IMR-90 (cell line): ENCODE results near the gene NOP9. TPM values are rescaled to one million over a fixed set of nuclear protein-coding genes. Genes with fewer than 3 reads are reported as not detected.

ENCODE experiments used
- ATAC-seq: fragments of 200-7000 bp; cut with Tn5 transposase; 2 replicates; pipeline ENCODE4 v1.9.1; 2020; ENCODE audit warnings: low read depth, mild to moderate bottlenecking, moderate library complexity
- BruUV-seq: library from RNA; stranded (reverse); fragments of 400-500 nt; replicated peaks from 2 replicates; lab custom pipeline; 2021; lab: Mats Ljungman, UMichigan
- CTCF ChIA-PET: fragments of 300-600 bp; formaldehyde crosslinking; extraction: SDS; loops from one replicate; lab custom pipeline; 2021; ENCODE audit warnings: antibody characterized with exemption; lab: Yijun Ruan, JAX
- POLR2A ChIA-PET: fragments of 300-600 bp; sonication (Branson Sonifier 250); formaldehyde crosslinking; loops from one replicate; lab custom pipeline; 2022; ENCODE audit warnings: antibody characterized with exemption; ENCODE audit not compliant: unreplicated experiment; lab: Charles Lee
- DNase-seq: peaks from one replicate; pipeline ENCODE4 v3.0.0; 2013
- H2AFZ ChIP-seq: replicated peaks from 2 replicates; pipeline ENCODE3; 2013; ENCODE audit warnings: low read length, mild to moderate bottlenecking; ENCODE audit not compliant: poor library complexity
- H2AK5ac ChIP-seq: 2 replicates; pipeline ENCODE4 v1.6.1; 2013; ENCODE audit warnings: low read depth, low read length, inconsistent platforms
- H2AK9ac ChIP-seq: replicated peaks from 2 replicates; pipeline ENCODE3; 2013; ENCODE audit warnings: mild to moderate bottlenecking, low read depth, low read length, moderate library complexity; ENCODE audit not compliant: poor library complexity
- H2BK120ac ChIP-seq: 2 replicates; pipeline ENCODE4 v1.6.1; 2013; ENCODE audit warnings: low read depth, low read length, inconsistent platforms
- H2BK15ac ChIP-seq: 3 replicates; pipeline ENCODE4 v1.6.1; 2013; ENCODE audit warnings: low read depth, low read length, inconsistent platforms
- H2BK20ac ChIP-seq: 2 replicates; pipeline ENCODE4 v1.6.1; 2013; ENCODE audit warnings: low read depth, mild to moderate bottlenecking, inconsistent platforms, low read length, moderate library complexity
- H2BK5ac ChIP-seq: 2 replicates; pipeline ENCODE4 v1.6.1; 2013; ENCODE audit warnings: mild to moderate bottlenecking, low read depth, low read length, inconsistent platforms; ENCODE audit not compliant: poor library complexity, severe bottlenecking
- H3K14ac ChIP-seq: replicated peaks from 2 replicates; pipeline ENCODE4 v1.6.1; 2013; ENCODE audit warnings: low read depth, low read length, inconsistent platforms
- H3K18ac ChIP-seq: 2 replicates; pipeline ENCODE4 v1.6.1; 2013; ENCODE audit warnings: low read depth, low read length, control low read depth
- H3K23ac ChIP-seq: 2 replicates; pipeline ENCODE4 v1.6.1; 2013; ENCODE audit warnings: low read depth, low read length, inconsistent platforms
- H3K27ac ChIP-seq: 2 replicates; pipeline ENCODE4 v1.5.1; 2013; ENCODE audit warnings: mild to moderate bottlenecking, control low read depth, low read length; ENCODE audit not compliant: insufficient read depth
- H3K27me3 ChIP-seq: 2 replicates; pipeline ENCODE4 v1.6.1; 2013; ENCODE audit warnings: low read length; ENCODE audit not compliant: control insufficient read depth, insufficient read depth
- H3K36me3 ChIP-seq: 2 replicates; pipeline ENCODE4 v1.6.1; 2013; ENCODE audit warnings: low read length, mixed read lengths; ENCODE audit not compliant: control insufficient read depth, insufficient read depth
- H3K4ac ChIP-seq: 2 replicates; pipeline ENCODE4 v1.6.1; 2013; ENCODE audit warnings: low read depth, low read length, inconsistent platforms
- H3K4me1 ChIP-seq: 2 replicates; pipeline ENCODE4 v1.6.1; 2013; ENCODE audit warnings: low read length, mixed read lengths; ENCODE audit not compliant: control insufficient read depth, insufficient read depth
- H3K4me2 ChIP-seq: 2 replicates; pipeline ENCODE4 v1.6.1; 2013; ENCODE audit warnings: low read depth, mild to moderate bottlenecking, control low read depth, low read length, moderate library complexity
- H3K4me3 ChIP-seq: 2 replicates; pipeline ENCODE4 v1.5.1; 2013; ENCODE audit warnings: low read depth, mild to moderate bottlenecking, control low read depth, low read length, moderate library complexity; ENCODE audit not compliant: insufficient read depth
- H3K56ac ChIP-seq: 2 replicates; pipeline ENCODE4 v1.6.1; 2013; ENCODE audit warnings: low read length, inconsistent platforms; ENCODE audit not compliant: insufficient read depth; ENCODE audit errors: extremely low read depth
- H3K79me1 ChIP-seq, 2 experiments: 2 replicates each; pipeline ENCODE4 v1.6.1; 2013; ENCODE audit warnings: low read length in 2 of 2, inconsistent platforms in 1 of 2, low read depth in 1 of 2
- H3K9ac ChIP-seq: 2 replicates; pipeline ENCODE4 v1.6.1; 2013; ENCODE audit warnings: low read depth, low read length, control low read depth
- H3K9me1 ChIP-seq: 2 replicates; pipeline ENCODE4 v1.6.1; 2013; ENCODE audit warnings: low read length, inconsistent platforms; ENCODE audit not compliant: insufficient read depth
- H3K9me3 ChIP-seq: 2 replicates; pipeline ENCODE4 v1.6.1; 2013; ENCODE audit warnings: low read length; ENCODE audit not compliant: control insufficient read depth, insufficient read depth
- H4K20me1 ChIP-seq: 2 replicates; pipeline ENCODE4 v1.6.1; 2013; ENCODE audit warnings: low read length, inconsistent platforms; ENCODE audit not compliant: insufficient read depth
- H4K5ac ChIP-seq: 2 replicates; pipeline ENCODE4 v1.6.1; 2013; ENCODE audit warnings: mild to moderate bottlenecking, low read depth, low read length, control low read depth
- H4K8ac ChIP-seq, 2 experiments: 2 replicates each; pipeline ENCODE4 v1.6.1; 2013; ENCODE audit warnings: low read depth in 2 of 2, low read length in 2 of 2, control low read depth in 1 of 2, inconsistent platforms in 1 of 2
- H4K91ac ChIP-seq: 2 replicates; pipeline ENCODE4 v1.6.1; 2013; ENCODE audit warnings: low read depth, low read length, inconsistent platforms; ENCODE audit not compliant: insufficient read depth
- CEBPB ChIP-seq: IDR thresholded peaks from 2 replicates; pipeline ENCODE4 v1.6.1; 2012; ENCODE audit warnings: low read depth, low read length, improper control_type of control experiment
- MXI1 ChIP-seq: IDR thresholded peaks from 2 replicates; pipeline ENCODE4 v1.6.1; 2012; ENCODE audit warnings: low read depth, mild to moderate bottlenecking, low read length, moderate library complexity, borderline replicate concordance
- RAD21 ChIP-seq: IDR thresholded peaks from 2 replicates; pipeline ENCODE4 v1.6.1; 2012; ENCODE audit warnings: low read length, improper control_type of control experiment
- WGBS, 2 experiments: methylation state at CpG; one replicate each; pipeline versions ENCODE4 v1.1.5 to v1.1.7; 2013; ENCODE audit warnings: missing lambda C conversion rate in 2 of 2; ENCODE audit not compliant: insufficient read length in 1 of 2; ENCODE audit errors: extremely low coverage in 2 of 2; 5-methylcytosine and 5-hydroxymethylcytosine counted together
- dilution Hi-C: fragments of 300-500 bp; cut with HindIII; formaldehyde crosslinking; loops from one replicate; pipeline ENCODE4 v1.14.3; 2018; ENCODE audit warnings: low sequenced_read_pairs; ENCODE audit not compliant: unreplicated experiment
- in situ Hi-C: fragments of 300-500 bp; cut with MboI; formaldehyde crosslinking; loops from 3 replicates; pipeline ENCODE4 v1.14.3; 2019; ENCODE audit warnings: low sequenced_read_pairs, inconsistent platforms, mixed read lengths
- intact Hi-C: fragments of 100-400 bp; cut with micrococcal nuclease; formaldehyde crosslinking; loops from 2 replicates; pipeline ENCODE4 v1.10.0; 2022
- polyA plus RNA-seq, 3 experiments: library from polyadenylated mRNA; depleted of rRNA; stranded (reverse); fragments of >200 nt; gene quantifications; 2 replicates each; pipeline ENCODE4 v1.2.3, GENCODE V29; 2012; ENCODE audit warnings: low replicate concordance in 1 of 3
- total RNA-seq: library from RNA; depleted of rRNA; stranded (reverse); fragments of >200 nt; gene quantifications from 2 replicates; pipeline ENCODE4 v1.2.3, GENCODE V29; 2012
- TF ChIP-seq, protein P1 (sequence below): conservative IDR thresholded peaks from 2 replicates; pipeline ENCODE4 v1.5.1; 2012; ENCODE audit warnings: mild to moderate bottlenecking, low read depth, low read length, improper control_type of control experiment

NOP9 gene
- total and polyA plus RNA-seq, 2 of the 4 experiments (the other 2 are of a cell fraction) = 11.8 to 25.8 TPM

DNA sequence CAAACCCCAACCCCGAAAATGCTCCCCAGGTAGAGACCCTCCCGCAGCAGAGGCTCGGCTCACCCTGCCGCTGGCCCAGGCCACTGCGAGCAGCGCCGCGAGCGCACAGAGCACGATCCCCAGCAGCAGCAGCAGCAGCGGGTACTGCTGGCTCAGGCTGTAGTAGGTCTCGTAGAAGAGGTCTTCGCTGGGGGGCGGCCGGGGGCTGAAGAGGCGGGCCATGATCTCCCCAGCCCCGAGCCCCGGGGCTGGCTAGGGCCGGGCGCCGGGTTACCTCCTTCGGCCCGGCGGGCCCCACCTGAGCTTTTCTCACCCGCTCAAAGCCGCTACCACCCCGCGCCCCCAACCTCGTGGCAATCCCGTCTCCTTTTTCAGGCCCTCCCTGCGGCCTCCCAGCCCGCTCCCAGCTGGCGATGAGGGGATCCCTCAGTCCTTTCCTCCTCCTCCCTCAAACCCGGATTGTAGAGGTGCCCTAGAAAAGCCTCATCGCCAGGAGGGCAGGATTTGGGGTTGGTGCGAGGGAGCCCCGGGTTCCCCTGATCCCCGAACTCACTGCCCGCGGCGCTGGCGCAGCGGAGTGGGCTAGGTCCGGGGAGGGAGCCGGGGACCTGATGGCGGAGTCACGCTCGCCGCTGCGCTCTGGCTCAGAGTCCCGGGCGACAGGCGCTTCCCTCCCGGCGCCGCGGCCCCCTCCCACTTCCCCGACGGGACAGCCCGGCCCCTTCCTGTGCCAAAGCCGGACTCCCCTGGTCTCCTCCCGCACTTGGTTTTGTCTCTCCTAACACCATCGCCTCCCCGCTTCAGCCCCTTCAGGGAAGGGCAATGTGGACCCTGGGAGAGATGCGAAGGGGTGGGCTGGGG lies 35.0 kb downstream of the NOP9 start, which contains the start of gene ADCY4:
ADCY4 (minus strand) TSS at position 641 of the 861 bp plus-strand sequence; CDS start at position 222, 419 bp downstream.
- Histone ChIP-seq H3K18ac (no peak within 1 kb of the TSS), H3K4ac (no peak within 1 kb of the TSS), H2AFZ (peak within 1 kb of the TSS; percentile 76), H3K27me3 (peaks cover 66% of the 10 kb centered on the region), H4K20me1 (no peaks in the 10 kb centered on the region), H2BK5ac (no peak within 1 kb of the TSS), H3K9me1 (no peaks in the 10 kb centered on the region; the same call in 1 of the 2 replicates), H2BK20ac (no peak within 1 kb of the TSS), H3K36me3 (no peaks in the 10 kb centered on the region), H3K23ac (peak within 1 kb of the TSS; percentile 27; the same call in 1 of the 2 replicates), H2AK9ac (no peak within 1 kb of the TSS), H3K9ac (no peak within 1 kb of the TSS), H2BK120ac (no peak within 1 kb of the TSS), H3K9me3 (no peaks in the 10 kb centered on the region; the same call in 1 of the 2 replicates), H3K56ac (no peak within 1 kb of the TSS), H3K14ac (no peak within 1 kb of the TSS), H3K4me1 (peaks cover 3% of the 10 kb centered on the region; the same call in 1 of the 2 replicates), H2BK15ac (no peak within 1 kb of the TSS), H4K91ac (no peak within 1 kb of the TSS), H3K79me1 (no peaks in the 10 kb centered on the region), H3K4me3 (peak within 1 kb of the TSS; percentile 38; the same call in 1 of the 2 replicates), H2AK5ac (0 out of 2 replicates have a peak within 1 kb of the TSS, but pooled peaks have one; percentile 16), H4K5ac (no peak within 1 kb of the TSS), H4K8ac (no peak within 1 kb of the TSS), H3K27ac (no peak within 1 kb of the TSS), H3K4me2 (peak within 1 kb of the TSS; percentile 91)
- in situ Hi-C loops (loop anchor here (5.0 kb wide), 1 partner anchor 103 kb away; no protein-coding TSS in a partner anchor), intact Hi-C loops (no loop called here), dilution Hi-C loops (no loop called here)
- TF ChIP-seq, protein P1, sequence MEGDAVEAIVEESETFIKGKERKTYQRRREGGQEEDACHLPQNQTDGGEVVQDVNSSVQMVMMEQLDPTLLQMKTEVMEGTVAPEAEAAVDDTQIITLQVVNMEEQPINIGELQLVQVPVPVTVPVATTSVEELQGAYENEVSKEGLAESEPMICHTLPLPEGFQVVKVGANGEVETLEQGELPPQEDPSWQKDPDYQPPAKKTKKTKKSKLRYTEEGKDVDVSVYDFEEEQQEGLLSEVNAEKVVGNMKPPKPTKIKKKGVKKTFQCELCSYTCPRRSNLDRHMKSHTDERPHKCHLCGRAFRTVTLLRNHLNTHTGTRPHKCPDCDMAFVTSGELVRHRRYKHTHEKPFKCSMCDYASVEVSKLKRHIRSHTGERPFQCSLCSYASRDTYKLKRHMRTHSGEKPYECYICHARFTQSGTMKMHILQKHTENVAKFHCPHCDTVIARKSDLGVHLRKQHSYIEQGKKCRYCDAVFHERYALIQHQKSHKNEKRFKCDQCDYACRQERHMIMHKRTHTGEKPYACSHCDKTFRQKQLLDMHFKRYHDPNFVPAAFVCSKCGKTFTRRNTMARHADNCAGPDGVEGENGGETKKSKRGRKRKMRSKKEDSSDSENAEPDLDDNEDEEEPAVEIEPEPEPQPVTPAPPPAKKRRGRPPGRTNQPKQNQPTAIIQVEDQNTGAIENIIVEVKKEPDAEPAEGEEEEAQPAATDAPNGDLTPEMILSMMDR = no peak
- TF ChIP-seq RAD21 (no peak), MXI1 (no peak), CEBPB (no peak)
- ChIA-PET POLR2A (no interaction called here), CTCF (interaction anchor here (0.8 to 2.9 kb wide), 5 partner anchors 15 to 102 kb away, joined by 3 to 28 read pairs (median 7); no protein-coding TSS in a partner anchor)
- 13% methylated on average over 21 of the region's 65 CpGs; no CpG with 5 or more reads in 1 of the 2 experiments for WGBS, 2 experiments
- no peak for DNase-seq
- no TSS peak for BruUV-seq
- peak; percentile 25 for ATAC-seq
